A673 (cell line): ENCODE data around the gene RAC2.

ENCODE experiments used
- CTCF ChIP-seq: fragments of 300-800, 200-600 bp; sonication (generic); conservative IDR thresholded peaks from 2 replicates; pipeline ENCODE4 v1.5.1; 2017; ENCODE audit warnings: low read depth, mild to moderate bottlenecking, antibody characterized with exemption, low read length, moderate library complexity, mixed read lengths
- EZH2 ChIP-seq: fragments of 200-600 bp; sonication (generic); IDR thresholded peaks from 2 replicates; pipeline ENCODE4 v1.6.1; 2017; ENCODE audit warnings: borderline replicate concordance, low read depth, mild to moderate bottlenecking, mixed read lengths, antibody characterized with exemption, low read length; ENCODE audit not compliant: poor library complexity, severe bottlenecking

DNA sequence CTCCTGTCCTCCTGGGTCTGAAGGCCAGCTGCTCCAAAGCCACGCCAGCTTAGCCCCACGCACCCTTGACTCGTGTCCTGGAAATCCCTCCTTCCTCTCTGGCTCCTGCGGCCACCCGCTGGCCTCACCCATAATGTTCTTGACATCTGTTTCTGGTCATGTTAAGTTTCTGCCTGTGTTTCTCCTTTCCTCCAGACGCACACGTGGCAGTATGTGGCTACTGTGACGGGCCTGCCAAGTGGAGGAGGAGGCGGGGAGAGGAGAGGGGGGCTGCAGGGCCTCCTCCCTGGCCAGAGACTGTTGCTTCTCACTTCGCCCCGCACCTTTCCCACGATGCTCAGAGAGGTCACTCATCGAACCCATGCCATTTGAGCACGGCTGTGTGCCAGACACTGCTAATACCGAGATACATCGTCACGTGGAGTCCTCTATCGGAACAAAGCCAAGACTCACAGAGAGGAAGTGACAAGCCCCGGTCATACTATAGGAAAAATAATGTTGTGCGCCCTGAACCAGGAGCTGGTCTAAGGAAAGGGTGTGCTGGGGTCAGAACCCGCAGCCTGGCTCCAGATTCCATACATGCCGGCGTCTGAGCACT lies 67.5 kb downstream of the RAC2 start:
- TF ChIP-seq CTCF (no peak), EZH2 (no peak)
